Thyroid gland (tissue), 4 donors: Measurements from ENCODE around the gene ARL15.

Experiments
- CTCF ChIP-seq, 6 experiments: fragments of 200-600 bp in 3 of 6; fragments of 450-650 bp in 3 of 6; sonication (generic) in 3 of 6; IDR thresholded peaks; one replicate each; pipeline ENCODE4 v1.5.1; 2016 to 2019; ENCODE audit warnings: antibody characterized with exemption in 6 of 6, mild to moderate bottlenecking in 2 of 6, inconsistent platforms in 1 of 6, moderate library complexity in 1 of 6
- POLR2A ChIP-seq, 2 donors: fragments of 450-650 bp; IDR thresholded peaks; one replicate each; pipeline ENCODE4 v1.6.1; 2017; ENCODE audit warnings: antibody characterized with exemption in 2 of 2, mild to moderate bottlenecking in 2 of 2, moderate library complexity in 1 of 2

DNA sequence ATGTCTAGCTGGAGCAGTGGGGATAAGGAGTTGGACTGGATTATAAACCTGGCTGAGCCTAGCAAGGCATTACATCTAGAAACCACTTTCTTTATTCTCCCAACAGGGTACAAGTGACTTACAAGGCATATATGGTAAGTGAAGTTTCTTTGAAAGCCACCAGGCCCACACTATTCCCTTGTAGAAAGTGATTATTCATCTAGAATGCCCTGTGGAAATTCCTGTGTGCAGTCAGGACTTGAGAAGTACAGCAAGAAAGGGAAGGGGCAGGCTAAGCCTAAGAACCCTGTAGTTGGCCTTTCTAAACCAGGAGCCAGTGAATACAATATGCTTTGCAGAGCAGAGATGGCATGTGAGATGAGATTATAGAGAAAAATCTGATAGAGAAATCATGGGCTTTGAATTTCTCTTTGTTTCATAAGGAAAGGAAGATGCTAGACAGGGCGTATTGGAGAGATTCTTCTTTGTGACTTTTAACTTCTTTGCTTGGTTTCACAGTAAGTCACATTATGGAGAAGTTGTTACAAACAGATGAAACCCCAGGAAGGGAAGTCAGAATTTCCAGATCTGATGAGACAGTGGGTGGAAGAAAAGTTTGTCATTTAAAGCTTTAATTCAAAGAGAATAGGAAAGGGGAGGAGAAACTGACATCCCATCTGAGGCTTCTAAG, 428.2 kb downstream of the ARL15 start:
- no peak for TF ChIP-seq CTCF (IDR thresholded peaks at IDR 0.05)
- no peak for TF ChIP-seq POLR2A (IDR thresholded peaks at IDR 0.05)
